ENCODE data around the gene CCNY. TPM values are rescaled to one million over a fixed set of nuclear protein-coding genes. Genes with fewer than 3 reads are reported as not detected.

The CCNY gene
- total RNA-seq, 3 donors from 2014 or later = 28.7 to 41.0 (median 36.1) TPM

DNA sequence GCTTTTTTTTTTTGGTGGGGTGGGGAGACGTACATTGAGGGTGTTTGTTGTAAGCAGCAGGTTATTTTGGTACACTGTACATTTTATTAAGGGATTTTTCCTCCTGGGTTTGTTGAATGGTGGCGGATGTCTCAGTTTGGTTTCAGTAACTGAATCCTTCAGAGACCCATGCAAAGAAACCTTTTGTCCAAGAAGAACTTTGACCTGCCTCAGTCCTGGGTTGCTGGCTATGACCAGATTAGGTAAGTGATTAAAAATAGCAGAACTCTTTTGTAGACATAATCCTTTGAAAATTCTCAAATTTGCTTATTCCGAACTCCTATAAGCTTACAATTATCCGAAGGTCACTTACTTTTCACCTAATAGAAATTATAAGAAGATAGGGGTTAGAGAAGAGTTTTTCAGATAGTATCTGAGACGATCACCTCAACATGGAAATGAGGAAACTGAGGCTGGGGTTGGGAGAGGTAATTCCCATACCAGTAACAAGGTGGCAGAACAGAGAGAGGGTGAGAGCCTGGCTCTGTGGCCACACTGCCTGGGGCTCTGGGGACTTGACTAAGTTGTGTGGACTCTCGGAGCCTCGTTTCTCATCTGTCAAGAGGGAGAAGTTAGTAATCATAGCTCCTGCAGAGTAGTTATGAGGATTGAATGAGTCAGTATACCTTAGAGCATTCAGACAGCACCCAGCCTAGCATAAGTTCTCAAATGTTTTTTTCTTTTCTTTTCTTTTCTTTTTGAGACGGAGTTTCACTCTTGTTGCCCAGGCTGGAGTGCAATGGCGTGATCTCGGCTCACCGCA lies 87.4 kb downstream of the CCNY start:
- DNase-seq (ENCODE audit: low spot score in 2 of 2) = no peak
- intact Hi-C loops (cut with DNase I; ENCODE audit: low total_unique reads) = loop anchor here (1.0 kb wide), 1 partner anchor 20 kb away; no protein-coding TSS in a partner anchor
- Histone ChIP-seq H3K4me1 (peaks cover 0 to 8% of the 10 kb centered on the region in 2 donors), H3K9me3 (no peaks in the 10 kb centered on the region), H3K4me3 (no peak overlapping the region), H3K36me3 (no peaks in the 10 kb centered on the region), H3K27ac (no peak overlapping the region), H3K27me3 (no peaks in the 10 kb centered on the region)
- TF ChIP-seq POLR2A (IDR thresholded peaks at IDR 0.05) = no peak
- TF ChIP-seq POLR2AphosphoS5 (IDR thresholded peaks at IDR 0.05) = no peak
- no peak for TF ChIP-seq CTCF (IDR thresholded peaks at IDR 0.05)

GRCh38 chr10:35424680-35425285 lies 88.5 kb downstream of the CCNY start:
- H3K27ac ChIP-seq = no peak overlapping the region
- no peak overlapping the region for H3K4me3 ChIP-seq
- TF ChIP-seq CTCF (IDR thresholded peaks at IDR 0.05) (no peak), POLR2A (IDR thresholded peaks at IDR 0.05) (no peak), POLR2AphosphoS5 (IDR thresholded peaks at IDR 0.05) (no peak)
- H3K4me1 ChIP-seq = peaks cover 0 to 8% of the 10 kb centered on the region in 2 donors
- H3K27me3 ChIP-seq = no peaks in the 10 kb centered on the region
- no peaks in the 10 kb centered on the region for H3K9me3 ChIP-seq
- no peak for DNase-seq (ENCODE audit: low spot score in 2 of 2)
- intact Hi-C loops (cut with DNase I; ENCODE audit: low total_unique reads) = loop anchor here (1.0 kb wide), 1 partner anchor 19 kb away; no protein-coding TSS in a partner anchor
- no peaks in the 10 kb centered on the region for H3K36me3 ChIP-seq

DNA sequence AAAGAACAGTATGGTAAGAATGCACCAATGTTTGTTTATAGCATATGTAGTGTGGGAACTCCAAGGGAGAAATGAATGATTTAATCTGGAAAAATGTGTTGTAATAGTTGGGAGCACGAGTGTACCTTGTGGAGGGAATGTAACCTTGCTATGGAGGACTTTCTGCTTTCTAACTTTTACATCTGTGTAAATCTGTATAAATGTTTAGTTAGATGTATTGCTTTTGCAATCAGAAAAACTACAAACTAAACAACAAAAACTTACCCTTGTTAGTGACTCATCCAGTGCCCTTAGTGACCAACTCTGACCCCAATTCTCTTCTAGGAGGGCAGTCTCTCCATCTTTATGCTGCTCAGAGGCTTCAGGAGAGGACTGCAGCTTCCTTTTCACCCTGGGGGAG lies 89.3 kb downstream of the CCNY start:
- H3K9me3 ChIP-seq = no peaks in the 10 kb centered on the region
- DNase-seq (ENCODE audit: low spot score in 2 of 2) = no peak
- peaks cover 0 to 4% of the 10 kb centered on the region in 2 donors for H3K4me1 ChIP-seq
- no peaks in the 10 kb centered on the region for H3K36me3 ChIP-seq
- no peaks in the 10 kb centered on the region for H3K27me3 ChIP-seq
- no peak for TF ChIP-seq POLR2AphosphoS5 (IDR thresholded peaks at IDR 0.05)
- no peak for TF ChIP-seq CTCF (IDR thresholded peaks at IDR 0.05)
- TF ChIP-seq POLR2A (IDR thresholded peaks at IDR 0.05) = no peak
- H3K27ac ChIP-seq = no peak overlapping the region
- H3K4me3 ChIP-seq = no peak overlapping the region
- intact Hi-C loops (cut with DNase I; ENCODE audit: low total_unique reads) = no loop called here

GRCh38 chr10:35426657-35427056 lies 90.3 kb downstream of the CCNY start:
- H3K4me1 ChIP-seq = no peaks in the 10 kb centered on the region
- H3K9me3 ChIP-seq = no peaks in the 10 kb centered on the region
- no peak overlapping the region for H3K4me3 ChIP-seq
- intact Hi-C loops (cut with DNase I; ENCODE audit: low total_unique reads) = no loop called here
- H3K36me3 ChIP-seq = no peaks in the 10 kb centered on the region
- H3K27ac ChIP-seq = no peak overlapping the region
- TF ChIP-seq POLR2A (IDR thresholded peaks at IDR 0.05) (no peak), POLR2AphosphoS5 (IDR thresholded peaks at IDR 0.05) (no peak), CTCF (IDR thresholded peaks at IDR 0.05) (no peak)
- H3K27me3 ChIP-seq = no peaks in the 10 kb centered on the region
- no peak for DNase-seq (ENCODE audit: low spot score in 2 of 2)

- Histone ChIP-seq H3K4me3 (no peak overlapping the region), H3K36me3 (no peaks in the 10 kb centered on the region), H3K9me3 (no peaks in the 10 kb centered on the region), H3K4me1 (no peaks in the 10 kb centered on the region), H3K27ac (no peak overlapping the region), H3K27me3 (no peaks in the 10 kb centered on the region)
- intact Hi-C loops (cut with DNase I; ENCODE audit: low total_unique reads) = no loop called here
- no peak for DNase-seq (ENCODE audit: low spot score in 2 of 2)
- TF ChIP-seq POLR2AphosphoS5 (IDR thresholded peaks at IDR 0.05) (no peak), POLR2A (IDR thresholded peaks at IDR 0.05) (no peak)
These were observed 91.2 kb downstream of the CCNY start for GRCh38 chr10:35427543-35427942.
